Vagina (tissue), 2 donors: ENCODE results near the gene SAMD14. TPM values are rescaled to one million over a fixed set of nuclear protein-coding genes. Genes with fewer than 3 reads are reported as not detected.

Experiments
- DNase-seq, 2 donors: peaks; one replicate each; pipeline ENCODE4 v3.0.0-alpha.2; 2017; ENCODE audit errors: extremely low spot score in 2 of 2
- H3K27ac ChIP-seq: fragments of 200-600 bp; sonication (generic); one replicate; pipeline ENCODE4 v1.5.1; 2019
- H3K27me3 ChIP-seq: fragments of 200-600 bp; sonication (generic); one replicate; pipeline ENCODE4 v1.5.1; 2019
- H3K36me3 ChIP-seq, 2 donors: fragments of 200-600 bp; sonication (generic); one replicate each; pipeline ENCODE4 v1.5.1; 2017 to 2019
- H3K4me1 ChIP-seq: fragments of 200-600 bp; sonication (generic); one replicate; pipeline ENCODE4 v1.5.1; 2019
- H3K4me3 ChIP-seq, 2 donors: fragments of 200-600 bp; sonication (generic); 1 replicate in 1 of 2; 2 replicates in 1 of 2; pipeline ENCODE4 v1.5.1; 2016 to 2019
- H3K9me3 ChIP-seq: fragments of 200-600 bp; sonication (generic); one replicate; pipeline ENCODE4 v1.5.1; 2019
- CTCF ChIP-seq, 3 experiments: fragments of 450-650 bp in 2 of 3; fragments of 200-600 bp in 1 of 3; sonication (generic) in 1 of 3; IDR thresholded peaks; one replicate each; pipeline ENCODE4 v1.5.1; 2017 to 2019; ENCODE audit warnings: antibody characterized with exemption in 3 of 3, mild to moderate bottlenecking in 2 of 3, moderate library complexity in 2 of 3
- POLR2A ChIP-seq, 2 donors: fragments of 450-650 bp; IDR thresholded peaks; one replicate each; pipeline ENCODE4 v1.6.1; 2017; ENCODE audit warnings: antibody characterized with exemption in 2 of 2, mild to moderate bottlenecking in 2 of 2, moderate library complexity in 2 of 2
- POLR2AphosphoS5 ChIP-seq, 2 donors: sonication (generic); formaldehyde crosslinking; IDR thresholded peaks; one replicate each; pipeline ENCODE4 v1.9.0; 2017; ENCODE audit warnings: antibody characterized with exemption in 2 of 2, mild to moderate bottlenecking in 2 of 2, low read depth in 1 of 2; ENCODE audit not compliant: insufficient read depth in 1 of 2
- intact Hi-C: fragments of 100-400 bp; cut with DNase I; formaldehyde crosslinking; loops from one replicate; pipeline ENCODE4 v1.15.1; 2023
- total RNA-seq: library from RNA; depleted of rRNA; stranded (reverse); fragments of >200 nt; gene quantifications from one replicate; pipeline ENCODE4 v1.2.3, GENCODE V29; 2016

SAMD14 gene
- total RNA-seq, 1 donor from 2014 or later, result 4.4 TPM

GRCh38 chr17:50137042-50137441 lies 7.1 kb upstream of the SAMD14 start:
- Histone ChIP-seq H3K4me1 (peaks cover 33% of the 10 kb centered on the region), H3K27ac (no peak overlapping the region), H3K9me3 (no peaks in the 10 kb centered on the region), H3K4me3 (no peak overlapping the region), H3K36me3 (peaks cover 0 to 68% of the 10 kb centered on the region in 2 donors), H3K27me3 (no peaks in the 10 kb centered on the region)
- DNase-seq, result no peak
- no peak for TF ChIP-seq POLR2AphosphoS5 (IDR thresholded peaks at IDR 0.05; ENCODE audit: insufficient read depth in 1 of 2, low read depth in 1 of 2)
- no peak for TF ChIP-seq POLR2A (IDR thresholded peaks at IDR 0.05)
- no peak for TF ChIP-seq CTCF (IDR thresholded peaks at IDR 0.05)
- intact Hi-C loops, result no loop called here

DNA sequence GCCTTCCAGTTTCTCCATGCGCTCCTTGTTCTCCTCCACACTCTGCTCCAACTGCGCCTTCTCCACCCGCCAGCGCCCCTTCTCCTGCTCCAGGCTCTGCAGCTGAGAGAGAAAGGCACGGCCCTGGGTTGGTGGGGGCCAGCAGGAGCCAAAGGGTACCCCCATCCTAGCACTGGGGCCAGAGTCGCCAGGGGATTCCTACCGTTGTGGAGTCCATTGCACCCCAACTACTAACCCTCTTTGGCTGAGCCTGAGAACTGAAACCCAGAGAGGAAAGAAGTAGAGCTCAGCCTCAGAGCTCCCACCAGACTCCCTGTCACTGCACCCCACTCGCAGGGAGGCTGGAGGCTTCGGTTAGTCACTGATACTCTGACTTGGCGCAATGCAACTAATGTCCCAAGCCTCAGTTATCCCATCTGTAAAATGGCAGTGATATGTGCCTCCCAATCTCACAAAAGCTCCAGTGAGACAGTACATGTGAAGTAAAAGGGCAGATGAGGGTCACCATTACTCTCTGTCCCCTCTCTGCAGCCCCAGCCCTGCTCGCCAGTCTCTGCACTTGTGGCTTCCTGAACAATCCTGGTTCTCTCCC lies 6.2 kb upstream of the SAMD14 start:
- Histone ChIP-seq H3K36me3 (peaks cover 0 to 61% of the 10 kb centered on the region in 2 donors), H3K27ac (no peak overlapping the region), H3K4me1 (peaks cover 29% of the 10 kb centered on the region), H3K4me3 (no peak overlapping the region), H3K27me3 (no peaks in the 10 kb centered on the region), H3K9me3 (no peaks in the 10 kb centered on the region)
- DNase-seq, result no peak
- TF ChIP-seq POLR2AphosphoS5 (IDR thresholded peaks at IDR 0.05; ENCODE audit: insufficient read depth in 1 of 2, low read depth in 1 of 2) (no peak), CTCF (IDR thresholded peaks at IDR 0.05) (no peak), POLR2A (IDR thresholded peaks at IDR 0.05) (no peak)
- intact Hi-C loops, result no loop called here

- Histone ChIP-seq H3K36me3 (peaks cover 0 to 54% of the 10 kb centered on the region in 2 donors), H3K4me3 (no peak overlapping the region), H3K4me1 (peaks cover 24% of the 10 kb centered on the region), H3K27ac (no peak overlapping the region), H3K27me3 (no peaks in the 10 kb centered on the region), H3K9me3 (no peaks in the 10 kb centered on the region)
- no peak for TF ChIP-seq CTCF (IDR thresholded peaks at IDR 0.05)
- intact Hi-C loops, result no loop called here
- DNase-seq, result no peak
These were observed 5.5 kb upstream of the SAMD14 start for GRCh38 chr17:50135316-50136095.

DNA sequence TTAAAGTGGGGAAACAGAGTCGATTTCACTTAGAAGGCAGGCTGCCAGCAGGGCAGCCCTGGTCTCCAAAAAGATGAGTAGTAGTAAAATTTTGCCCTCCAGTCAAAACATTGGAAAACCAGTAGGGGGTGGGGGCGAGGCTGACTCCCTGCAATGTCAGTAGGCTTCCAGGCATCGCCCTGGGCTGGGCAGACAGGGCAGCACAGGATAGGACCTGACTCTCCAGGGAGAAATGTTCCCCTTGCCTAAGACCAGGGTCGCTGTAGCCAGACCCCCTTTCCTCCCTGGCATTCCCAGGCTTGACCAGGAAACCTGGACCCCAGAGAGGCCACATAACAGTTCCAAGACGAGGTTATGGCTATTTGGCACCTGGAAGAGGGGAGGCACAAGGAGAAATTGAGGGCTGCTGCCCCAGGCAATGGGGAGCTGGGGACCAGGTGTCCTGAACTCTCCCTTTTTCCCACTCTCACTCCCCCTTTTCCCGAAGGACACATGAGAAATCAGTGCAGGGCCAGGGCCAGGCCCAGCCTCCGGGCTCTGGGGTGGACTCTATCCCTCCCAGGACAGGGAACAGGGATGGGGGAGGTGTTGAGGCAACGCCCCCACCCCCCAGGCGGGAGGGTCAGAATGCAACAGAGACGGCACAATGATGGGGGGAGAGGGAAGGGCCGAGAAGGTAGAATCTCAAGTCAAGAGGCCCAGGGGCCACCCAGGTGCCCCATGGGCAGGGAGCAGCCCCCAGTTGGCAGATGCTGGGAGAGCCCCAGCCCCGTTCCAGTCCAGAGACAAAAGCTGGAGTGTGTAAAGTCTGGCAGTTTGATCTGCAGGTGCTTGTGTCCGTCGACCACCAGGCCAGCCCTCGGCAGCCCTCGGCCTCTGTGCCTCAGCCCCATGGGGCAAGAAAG lies 4.5 kb upstream of the SAMD14 start:
- Histone ChIP-seq H3K4me1 (peaks cover 30% of the 10 kb centered on the region), H3K36me3 (peaks cover 0 to 51% of the 10 kb centered on the region in 2 donors), H3K9me3 (no peaks in the 10 kb centered on the region), H3K4me3 (no peak overlapping the region), H3K27me3 (no peaks in the 10 kb centered on the region), H3K27ac (no peak overlapping the region)
- intact Hi-C loops, result no loop called here
- no peak for TF ChIP-seq POLR2A (IDR thresholded peaks at IDR 0.05)
- no peak for TF ChIP-seq CTCF (IDR thresholded peaks at IDR 0.05)
- no peak for TF ChIP-seq POLR2AphosphoS5 (IDR thresholded peaks at IDR 0.05; ENCODE audit: insufficient read depth in 1 of 2, low read depth in 1 of 2)
- no peak for DNase-seq
